ENCODE results near the gene XPO6.

The XPO6 gene

GRCh38 chr16:28086186-28087139 lies 125.3 kb downstream of the XPO6 start:
- no peak for DNase-seq

GRCh38 chr16:28085389-28086171 lies 126.2 kb downstream of the XPO6 start:
- no peak for DNase-seq

- no peak for DNase-seq
Observed at GRCh38 chr16:28084209-28084608, 127.6 kb downstream of the XPO6 start.

- DNase-seq: no peak
Observed at GRCh38 chr16:28082624-28083023, 129.1 kb downstream of the XPO6 start.

- no peak for DNase-seq
Observed at GRCh38 chr16:28081391-28081968, 130.3 kb downstream of the XPO6 start.

GRCh38 chr16:28078261-28078660 lies 133.5 kb downstream of the XPO6 start:
- no peak for DNase-seq

- no peak for DNase-seq
Observed at GRCh38 chr16:28073836-28074235, 137.9 kb downstream of the XPO6 start.

GRCh38 chr16:28072087-28072486 lies 139.7 kb downstream of the XPO6 start:
- no peak for DNase-seq

- DNase-seq: no peak
Observed at GRCh38 chr16:28069971-28070794, 141.6 kb downstream of the XPO6 start.

GRCh38 chr16:28068976-28069375 lies 142.8 kb downstream of the XPO6 start:
- DNase-seq: no peak

GRCh38 chr16:28067604-28068379 lies 144.0 kb downstream of the XPO6 start:
- no peak for DNase-seq

GRCh38 chr16:28064706-28065249 lies 147.0 kb downstream of the XPO6 start:
- no peak for DNase-seq

- no peak for DNase-seq
Observed at GRCh38 chr16:28064150-28064549, 147.6 kb downstream of the XPO6 start.

- DNase-seq: no peak
Observed at GRCh38 chr16:28063591-28064061, 148.1 kb downstream of the XPO6 start, which contains the start of gene GSG1L. Gene GSG1L, minus strand, starts transcription at chr16:28063714. Its CDS starts 290 bp downstream, at chr16:28063424.

- DNase-seq: no peak
Observed at GRCh38 chr16:28062847-28063521, 148.8 kb downstream of the XPO6 start.

- no peak for DNase-seq
Observed at GRCh38 chr16:28062261-28062846, 149.4 kb downstream of the XPO6 start.

- DNase-seq: no peak
Observed at GRCh38 chr16:28061352-28062101, 150.2 kb downstream of the XPO6 start.

GRCh38 chr16:28059841-28060575 lies 151.8 kb downstream of the XPO6 start:
- no peak for DNase-seq
